ENCODE measurements around the gene CCDC154. TPM values are rescaled to one million over a fixed set of nuclear protein-coding genes. Genes with fewer than 3 reads are reported as not detected.

Gene CCDC154
- total RNA-seq, 2 experiments from 2014 or later = 1.5 to 2.1 TPM

DNA sequence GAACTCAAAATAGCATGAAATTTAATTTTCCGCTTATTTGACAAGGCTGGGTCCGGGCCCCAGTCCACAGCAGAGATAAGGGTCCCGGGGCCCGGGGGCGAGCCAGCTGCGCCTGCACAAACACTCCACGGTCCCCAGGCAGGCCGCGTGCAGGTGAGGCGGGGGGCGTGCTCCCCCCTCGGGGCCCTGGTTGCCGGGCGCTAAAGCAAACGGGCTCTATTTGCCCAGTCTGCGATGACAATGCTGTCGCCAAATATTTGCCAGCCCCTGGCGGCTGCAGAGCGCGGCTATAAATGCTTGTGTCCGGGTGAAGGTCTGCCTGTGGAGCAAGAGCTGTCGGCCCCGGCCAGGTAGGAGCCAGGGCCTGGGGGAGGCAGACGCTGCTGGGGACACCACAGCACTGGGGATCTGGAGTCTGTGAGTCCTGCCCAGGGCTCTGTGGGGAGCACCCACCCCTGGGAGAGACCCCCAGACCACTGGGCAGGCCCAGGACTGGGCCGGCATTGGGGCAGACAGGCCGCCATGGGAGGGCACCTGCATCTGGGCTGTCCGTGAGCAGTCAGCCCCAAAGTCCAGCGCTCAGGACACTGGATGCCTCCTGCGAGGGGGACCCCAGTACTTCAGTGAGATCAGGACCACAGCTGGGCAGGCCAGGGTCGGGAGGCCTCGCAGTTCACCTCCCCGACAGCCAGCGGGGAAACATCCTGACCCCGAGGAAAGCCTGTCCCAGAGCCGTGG lies 13.4 kb downstream of the CCDC154 start, which contains the start of gene PERCC1:
TSS of gene PERCC1 (plus strand) at position 320 of the 738 bp plus-strand sequence. CDS start 1,516 bp downstream, outside the sequence.
- H3K36me3 Mint-ChIP-seq (ENCODE audit: low read depth) = no peaks in the 10 kb centered on the region
- ATAC-seq (no peak), DNase-seq (no peak)
- H3K27ac Mint-ChIP-seq = peak within 1 kb of the TSS; percentile 69
- H3K9me3 Mint-ChIP-seq (ENCODE audit: insufficient read depth) = no peaks in the 10 kb centered on the region
- no peaks in the 10 kb centered on the region for H3K27me3 Mint-ChIP-seq (ENCODE audit: low read depth)
- H3K4me3 Mint-ChIP-seq = peak within 1 kb of the TSS; percentile 31
- CTCF ChIA-PET = no interaction called here
- POLR2A ChIA-PET = no interaction called here
- peaks cover 3% of the 10 kb centered on the region for H3K4me1 Mint-ChIP-seq (ENCODE audit: low read depth)

DNA sequence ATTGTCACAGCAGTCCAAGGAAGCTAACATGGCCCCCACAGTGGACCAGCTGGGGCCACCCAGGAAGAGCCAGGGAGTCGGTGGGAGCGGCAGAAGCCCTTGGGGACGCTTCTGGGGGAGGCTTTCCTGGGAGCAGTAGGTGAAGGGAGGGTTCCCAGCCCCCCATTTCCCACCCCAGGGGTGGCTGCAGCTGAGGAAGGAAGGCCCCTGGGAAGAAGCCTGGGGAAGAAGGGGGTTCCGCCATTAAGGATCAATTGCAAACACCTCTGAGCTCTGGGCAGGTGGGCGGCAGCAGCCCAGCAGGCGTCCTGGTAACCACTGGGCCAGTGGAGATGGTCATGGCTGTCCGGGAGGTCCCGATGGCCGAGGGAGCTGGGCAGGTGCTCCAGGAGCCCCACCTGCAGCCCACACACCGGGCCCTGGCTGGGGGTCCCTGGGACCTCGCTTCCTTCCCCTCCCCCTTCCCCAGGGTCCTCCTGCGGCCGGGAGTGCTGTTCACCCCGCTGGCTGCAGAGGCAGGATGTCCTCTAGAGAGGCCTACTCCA lies 14.1 kb downstream of the CCDC154 start:
- no peaks in the 10 kb centered on the region for H3K9me3 Mint-ChIP-seq (ENCODE audit: insufficient read depth)
- CTCF ChIA-PET = no interaction called here
- DNase-seq (no peak), ATAC-seq (no peak)
- H3K27me3 Mint-ChIP-seq (ENCODE audit: low read depth) = no peaks in the 10 kb centered on the region
- no peak overlapping the region for H3K27ac Mint-ChIP-seq
- no peaks in the 10 kb centered on the region for H3K36me3 Mint-ChIP-seq (ENCODE audit: low read depth)
- H3K4me3 Mint-ChIP-seq = no peak overlapping the region
- POLR2A ChIA-PET = interaction anchor here (1.2 kb wide), 1 partner anchor 9 kb away, joined by 5 read pairs; no protein-coding TSS in a partner anchor
- H3K4me1 Mint-ChIP-seq (ENCODE audit: low read depth) = peaks cover 3% of the 10 kb centered on the region

DNA sequence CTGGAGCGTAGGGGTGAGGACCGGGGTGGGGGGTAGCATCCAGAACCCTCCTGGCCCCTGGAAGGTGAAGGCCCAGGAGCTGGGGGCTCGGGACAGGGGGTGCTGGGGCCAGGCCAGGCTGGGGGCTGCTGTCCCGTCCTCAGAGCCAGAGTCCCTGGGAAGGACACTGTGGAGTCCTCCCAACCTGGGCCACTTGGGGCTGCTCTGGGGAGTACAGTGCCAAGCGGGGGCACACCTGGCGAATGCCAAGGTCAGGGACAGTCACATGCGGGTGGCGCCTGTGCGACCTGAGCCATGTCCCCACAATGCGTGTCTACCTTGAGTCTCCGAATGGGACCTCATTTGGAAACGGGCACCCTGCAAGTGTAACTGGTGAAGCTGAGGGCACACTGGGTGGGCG lies 14.7 kb downstream of the CCDC154 start:
- Mint-ChIP-seq H3K9me3 (ENCODE audit: insufficient read depth) (no peaks in the 10 kb centered on the region), H3K27ac (no peak overlapping the region)
- POLR2A ChIA-PET = interaction anchor here (0.6 to 1.2 kb wide), 2 partner anchors 8 to 276 kb away, joined by 4 to 5 read pairs; no protein-coding TSS in a partner anchor

DNA sequence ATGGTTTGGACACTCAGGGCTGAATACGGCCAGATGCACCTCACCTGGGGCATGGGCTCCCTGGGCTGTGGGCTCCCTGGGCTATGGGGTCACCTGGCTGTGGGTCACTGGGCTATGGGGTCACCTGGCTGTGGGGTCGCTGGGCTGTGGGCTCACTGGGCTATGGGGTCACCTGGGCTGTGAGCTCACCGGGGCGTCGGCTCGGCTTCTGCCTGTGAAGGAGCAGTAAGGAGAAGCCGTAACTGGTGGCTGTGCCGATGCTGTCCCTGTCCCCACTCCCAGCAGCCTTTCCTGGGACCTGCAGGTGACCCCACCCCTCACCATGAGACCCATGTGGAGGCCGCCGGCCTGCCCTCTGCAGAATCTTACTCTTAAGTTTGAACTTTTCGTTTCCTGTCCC lies 15.3 kb downstream of the CCDC154 start:
- Mint-ChIP-seq H3K4me3 (no peak overlapping the region), H3K27ac (no peak overlapping the region), H3K27me3 (ENCODE audit: low read depth) (no peaks in the 10 kb centered on the region), H3K4me1 (ENCODE audit: low read depth) (peaks cover 3% of the 10 kb centered on the region), H3K36me3 (ENCODE audit: low read depth) (no peaks in the 10 kb centered on the region), H3K9me3 (ENCODE audit: insufficient read depth) (no peaks in the 10 kb centered on the region)
- ChIA-PET CTCF (interaction anchor here (1.0 to 1.2 kb wide), 3 partner anchors 148 to 278 kb away, joined by 3 to 4 read pairs (median 4); partner anchors contain the start of gene JPT2), POLR2A (interaction anchor here (0.6 kb wide), 1 partner anchor 277 kb away, joined by 4 read pairs; no protein-coding TSS in a partner anchor)
- no peak for ATAC-seq
- no peak for DNase-seq

More for the DNA sequence above, 14.7 kb downstream of the CCDC154 start:
- H3K27me3 Mint-ChIP-seq (ENCODE audit: low read depth) = no peaks in the 10 kb centered on the region
- no peak overlapping the region for H3K4me3 Mint-ChIP-seq
- H3K4me1 Mint-ChIP-seq (ENCODE audit: low read depth) = peaks cover 3% of the 10 kb centered on the region
- H3K36me3 Mint-ChIP-seq (ENCODE audit: low read depth) = no peaks in the 10 kb centered on the region
- no peak for DNase-seq
- CTCF ChIA-PET = interaction anchor here (1.0 kb wide), 2 partner anchors 248 to 278 kb away, joined by 3 to 4 read pairs; partner anchors contain the start of gene JPT2
- ATAC-seq = no peak

DNA sequence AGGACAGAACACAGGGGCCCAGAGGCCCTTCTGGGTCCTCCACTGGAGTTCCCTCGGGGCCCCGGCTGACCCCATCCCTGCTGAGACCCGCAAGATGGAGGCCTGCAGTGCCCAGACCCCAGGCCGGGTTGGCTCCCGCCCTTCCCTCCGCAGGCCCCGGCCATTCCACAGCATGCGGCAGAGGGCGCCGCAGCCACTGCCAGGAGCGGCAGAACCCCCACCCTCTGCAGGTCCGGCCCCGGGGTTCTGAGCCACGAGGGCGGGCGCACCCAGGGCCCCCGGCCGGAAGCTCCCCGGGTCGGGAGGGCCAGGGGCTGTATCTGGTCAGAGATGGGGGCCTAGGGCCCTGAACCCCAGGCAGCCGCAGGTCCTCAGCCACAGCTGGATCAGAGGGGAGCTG lies 15.8 kb downstream of the CCDC154 start:
- ATAC-seq (peak; percentile 70), DNase-seq (peak; percentile 65)
- peaks cover 3% of the 10 kb centered on the region for H3K4me1 Mint-ChIP-seq (ENCODE audit: low read depth)
- no peaks in the 10 kb centered on the region for H3K27me3 Mint-ChIP-seq (ENCODE audit: low read depth)
- H3K27ac Mint-ChIP-seq = no peak overlapping the region
- CTCF ChIA-PET = interaction anchor here (1.2 kb wide), 1 partner anchor 149 kb away, joined by 4 read pairs; no protein-coding TSS in a partner anchor
- POLR2A ChIA-PET = interaction anchor here (0.6 kb wide), 1 partner anchor 131 kb away, joined by 3 read pairs; no protein-coding TSS in a partner anchor
- no peak overlapping the region for H3K4me3 Mint-ChIP-seq
- H3K36me3 Mint-ChIP-seq (ENCODE audit: low read depth) = no peaks in the 10 kb centered on the region
- no peaks in the 10 kb centered on the region for H3K9me3 Mint-ChIP-seq (ENCODE audit: insufficient read depth)

DNA sequence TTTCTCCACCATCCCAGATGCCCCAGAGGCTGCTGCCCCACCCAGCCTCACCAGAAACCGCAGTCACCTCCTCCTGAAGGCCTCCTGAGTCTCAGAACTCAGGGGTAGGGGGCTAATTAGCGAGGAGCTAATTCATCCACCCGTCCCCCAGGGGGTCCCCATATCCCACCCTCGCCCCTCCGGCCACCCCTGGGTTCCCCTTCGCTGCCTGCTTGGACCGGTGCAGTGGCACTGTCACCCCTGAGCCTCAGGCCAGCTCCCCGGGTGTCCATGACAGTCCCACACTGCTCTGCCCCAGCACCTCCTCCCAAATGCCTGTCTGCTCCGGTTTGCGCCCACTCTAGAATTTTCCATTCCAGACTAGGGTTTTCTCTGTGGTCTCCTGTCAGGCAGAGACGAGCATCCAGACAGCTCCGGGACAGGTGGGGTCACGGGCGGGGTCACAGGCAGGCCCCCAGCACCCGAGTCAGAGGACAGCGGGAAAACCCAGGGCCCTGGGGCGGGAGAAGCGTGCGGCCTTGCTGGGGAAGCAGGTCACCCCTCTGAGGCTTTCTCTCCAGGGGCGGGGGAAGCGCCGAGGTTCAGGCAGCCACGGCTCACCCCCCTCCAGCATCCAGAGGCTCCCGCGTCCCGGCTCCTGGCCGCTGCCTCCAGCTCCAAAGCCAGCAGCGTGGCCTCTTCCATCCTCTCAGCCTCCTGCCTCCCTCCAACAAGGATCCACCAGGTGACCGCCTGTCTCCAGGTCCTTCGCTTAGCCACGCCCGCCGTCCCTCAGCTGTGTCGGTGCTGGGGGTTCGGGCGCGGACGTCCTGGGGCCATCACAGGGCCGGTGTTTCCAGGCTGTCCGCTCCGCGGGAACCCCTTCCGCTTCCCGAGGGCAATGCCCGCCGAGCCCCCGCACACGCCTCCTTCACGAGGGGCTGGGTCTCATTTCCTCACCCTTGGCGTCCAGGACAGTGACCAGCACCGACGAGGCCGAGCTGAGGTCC lies 16.6 kb downstream of the CCDC154 start:
- CTCF ChIA-PET = interaction anchor here (1.2 kb wide), 1 partner anchor 150 kb away, joined by 4 read pairs; no protein-coding TSS in a partner anchor
- no peak for DNase-seq
- Mint-ChIP-seq H3K27ac (no peak overlapping the region), H3K4me1 (ENCODE audit: low read depth) (peaks cover 3% of the 10 kb centered on the region), H3K27me3 (ENCODE audit: low read depth) (no peaks in the 10 kb centered on the region), H3K36me3 (ENCODE audit: low read depth) (no peaks in the 10 kb centered on the region), H3K4me3 (no peak overlapping the region), H3K9me3 (ENCODE audit: insufficient read depth) (no peaks in the 10 kb centered on the region)
- ATAC-seq = no peak
- POLR2A ChIA-PET = interaction anchor here (0.6 kb wide), 1 partner anchor 132 kb away, joined by 3 read pairs; no protein-coding TSS in a partner anchor

DNA sequence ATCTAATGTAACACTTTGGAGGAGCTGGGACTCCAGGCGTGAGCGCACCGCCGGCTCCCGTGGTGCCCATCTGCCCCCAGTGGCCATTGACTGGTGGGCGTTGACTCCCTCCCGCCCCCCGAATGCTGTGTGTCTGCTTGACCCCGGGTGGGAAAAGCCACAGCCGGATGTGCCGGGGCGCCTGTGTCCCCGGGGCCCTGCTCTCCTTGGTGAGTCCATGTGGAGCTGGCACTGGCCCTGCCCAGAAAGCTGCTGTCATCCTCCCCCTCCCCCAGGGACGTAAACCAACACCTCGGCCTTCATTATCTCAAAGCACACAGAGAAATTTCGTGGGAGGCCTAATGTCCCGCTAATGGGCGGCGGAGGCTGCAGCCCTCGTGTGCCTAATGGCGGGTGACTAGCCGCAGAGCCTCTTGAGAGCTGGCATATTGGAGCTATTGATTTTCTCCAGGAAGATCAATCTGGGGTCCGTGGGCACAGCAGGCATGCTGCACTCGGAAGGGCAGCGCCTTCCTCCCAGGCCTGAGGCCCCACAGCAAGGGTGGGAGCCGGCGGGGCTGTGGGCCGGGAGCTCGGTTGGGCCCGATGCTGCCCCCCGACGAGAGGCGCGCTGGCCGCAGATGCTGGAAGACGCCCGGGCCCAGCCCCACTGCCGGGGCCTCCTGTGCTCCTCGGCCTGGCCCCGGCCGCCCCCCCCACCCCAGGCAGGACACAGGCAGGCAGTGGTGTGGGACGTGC lies 17.5 kb downstream of the CCDC154 start:
- Mint-ChIP-seq H3K27ac (no peak overlapping the region), H3K4me1 (ENCODE audit: low read depth) (peaks cover 5% of the 10 kb centered on the region), H3K9me3 (ENCODE audit: insufficient read depth) (peaks cover 4% of the 10 kb centered on the region), H3K36me3 (ENCODE audit: low read depth) (peaks cover 4% of the 10 kb centered on the region), H3K4me3 (no peak overlapping the region), H3K27me3 (ENCODE audit: low read depth) (no peaks in the 10 kb centered on the region)
- no peak for DNase-seq
- ChIA-PET POLR2A (interaction anchor here (1.0 kb wide), 1 partner anchor 49 kb away, joined by 4 read pairs; no protein-coding TSS in a partner anchor), CTCF (no interaction called here)
- ATAC-seq = no peak

DNA sequence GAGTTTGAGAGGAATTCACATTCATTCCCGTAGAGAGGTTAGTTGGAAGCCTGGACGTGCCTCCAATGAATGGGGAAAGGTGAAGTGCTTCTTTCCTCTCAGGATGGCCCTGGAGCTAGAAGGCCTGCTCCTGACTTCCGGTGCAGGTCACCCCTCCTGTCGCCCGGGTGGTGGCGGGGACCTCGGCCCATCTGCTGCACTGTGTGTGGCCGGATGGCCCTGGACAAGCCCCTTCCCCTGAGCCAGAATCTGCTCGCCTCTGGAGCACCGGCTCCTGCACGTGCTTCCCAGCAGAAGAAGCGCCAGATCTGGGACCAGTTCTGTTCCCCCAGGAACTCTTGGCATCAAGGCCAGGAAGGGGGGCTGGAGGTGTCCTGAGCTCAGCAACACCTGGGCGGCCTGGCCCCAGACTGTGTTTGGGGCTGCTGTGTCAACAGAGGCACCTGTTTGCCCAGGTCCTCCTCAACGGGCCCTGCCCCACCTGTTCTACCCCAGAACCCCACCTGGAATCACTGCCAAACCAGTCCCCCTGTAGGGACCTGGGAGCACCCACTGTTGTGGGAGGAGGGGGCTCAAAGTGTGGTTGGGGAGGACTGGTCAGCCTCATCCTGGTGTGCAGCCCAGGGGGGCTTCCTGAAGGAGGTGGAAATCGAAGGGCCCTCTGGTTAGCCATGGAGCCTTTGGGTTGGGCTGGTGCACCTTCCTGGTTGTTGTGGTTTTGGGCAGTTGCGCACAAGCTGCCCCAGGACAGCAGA lies 18.6 kb downstream of the CCDC154 start:
- POLR2A ChIA-PET = no interaction called here
- Mint-ChIP-seq H3K9me3 (ENCODE audit: insufficient read depth) (peaks cover 4% of the 10 kb centered on the region), H3K4me3 (no peak overlapping the region), H3K4me1 (ENCODE audit: low read depth) (peaks cover 11% of the 10 kb centered on the region), H3K27ac (no peak overlapping the region), H3K36me3 (ENCODE audit: low read depth) (peaks cover 5% of the 10 kb centered on the region), H3K27me3 (ENCODE audit: low read depth) (no peaks in the 10 kb centered on the region)
- CTCF ChIA-PET = no interaction called here
- DNase-seq = no peak
- ATAC-seq = no peak

DNA sequence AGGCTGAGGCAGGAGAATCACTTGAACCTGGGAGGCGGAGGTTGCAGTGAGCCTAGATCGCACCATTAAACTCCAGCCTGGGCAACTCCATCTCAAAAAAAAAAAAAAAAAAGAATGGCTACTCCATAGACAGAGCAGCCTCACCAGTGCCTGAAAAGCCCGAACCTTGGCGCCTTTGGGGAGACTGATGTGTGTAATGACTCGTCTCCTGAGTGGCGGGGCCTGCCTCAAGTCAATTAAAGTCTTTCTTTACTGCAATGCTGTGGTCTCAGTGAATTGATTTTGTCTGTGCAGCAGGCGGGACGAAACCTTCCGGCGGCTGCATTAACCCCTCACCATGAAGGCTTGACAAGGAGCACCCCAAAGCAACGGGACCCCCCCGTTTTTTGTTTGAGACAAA lies 20.3 kb downstream of the CCDC154 start:
- POLR2A ChIA-PET = no interaction called here
- H3K9me3 Mint-ChIP-seq (ENCODE audit: insufficient read depth) = peaks cover 4% of the 10 kb centered on the region
- ATAC-seq (no peak), DNase-seq (peak; percentile 27)
- H3K27ac Mint-ChIP-seq = no peak overlapping the region
- no peaks in the 10 kb centered on the region for H3K27me3 Mint-ChIP-seq (ENCODE audit: low read depth)
- CTCF ChIA-PET = no interaction called here
- H3K4me3 Mint-ChIP-seq = no peak overlapping the region
- peaks cover 17% of the 10 kb centered on the region for H3K4me1 Mint-ChIP-seq (ENCODE audit: low read depth)
- H3K36me3 Mint-ChIP-seq (ENCODE audit: low read depth) = peaks cover 9% of the 10 kb centered on the region

DNA sequence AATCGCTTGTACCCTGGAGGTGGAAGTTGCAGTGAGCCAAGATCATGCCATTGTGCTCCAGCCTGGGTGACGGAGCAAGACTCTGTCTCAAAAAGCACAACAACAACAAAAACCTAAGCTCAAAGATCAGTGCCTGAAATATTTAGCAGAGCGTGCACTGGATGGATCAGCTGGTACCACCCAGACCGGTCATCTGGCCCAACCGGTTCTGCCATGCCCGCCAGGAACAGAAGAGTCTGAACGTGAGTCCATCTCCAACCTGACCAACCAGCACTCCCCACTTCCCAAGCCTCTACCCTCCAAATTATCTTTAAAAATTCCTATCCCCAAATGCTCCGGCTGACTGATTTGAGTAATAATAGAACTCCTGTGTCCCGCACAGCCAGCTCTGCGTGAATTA lies 22.3 kb downstream of the CCDC154 start:
- H3K27ac Mint-ChIP-seq = peak overlapping the region; percentile 99
- CTCF ChIA-PET = interaction anchor here (0.9 to 2.1 kb wide), 2 partner anchors 10 to 58 kb away, joined by 4 to 6 read pairs; no protein-coding TSS in a partner anchor
- H3K36me3 Mint-ChIP-seq (ENCODE audit: low read depth) = peaks cover 13% of the 10 kb centered on the region
- POLR2A ChIA-PET = interaction anchor here (1.2 kb wide), 1 partner anchor 360 kb away, joined by 3 read pairs; no protein-coding TSS in a partner anchor
- H3K27me3 Mint-ChIP-seq (ENCODE audit: low read depth) = no peaks in the 10 kb centered on the region
- DNase-seq = no peak
- H3K9me3 Mint-ChIP-seq (ENCODE audit: insufficient read depth) = peaks cover 4% of the 10 kb centered on the region
- ATAC-seq = no peak
- H3K4me3 Mint-ChIP-seq = peak overlapping the region; percentile 90
- peaks cover 29% of the 10 kb centered on the region for H3K4me1 Mint-ChIP-seq (ENCODE audit: low read depth)
